GM12878 (cell line): ENCODE results near the gene CTRB1.

ENCODE experiments used
- BHLHE40 ChIP-seq, 2 experiments: fragments of 450-650 bp in 1 of 2; IDR thresholded peaks; 2 replicates each; pipeline ENCODE4 v1.6.1; 2011 to 2017; ENCODE audit warnings: low read depth in 2 of 2, borderline replicate concordance in 1 of 2, improper control_type of control experiment in 1 of 2, low read length in 1 of 2, mild to moderate bottlenecking in 1 of 2
- CREM ChIP-seq: IDR thresholded peaks from 2 replicates; pipeline ENCODE4 v1.6.1; 2014; ENCODE audit warnings: antibody characterized with exemption, low read depth
- CTCF ChIP-seq, 3 experiments: IDR thresholded peaks in 2 of 3; conservative IDR thresholded peaks in 1 of 3; 2 replicates each; pipeline ENCODE4 v1.5.1; 2011; ENCODE audit warnings: low read depth in 3 of 3, low read length in 3 of 3, mild to moderate bottlenecking in 3 of 3, control low read depth in 2 of 3, moderate library complexity in 2 of 3, inconsistent platforms in 1 of 3, mixed read lengths in 1 of 3; ENCODE audit not compliant: control insufficient read depth in 2 of 3, insufficient read depth in 1 of 3; ENCODE audit errors: extremely low read depth in 1 of 3
- IRF3 ChIP-seq: fragments of 450-650 bp; IDR thresholded peaks from 2 replicates; pipeline ENCODE4 v1.6.1; 2014; ENCODE audit warnings: mild to moderate bottlenecking
- MYC ChIP-seq: IDR thresholded peaks from 2 replicates; pipeline ENCODE4 v1.6.1; 2011; ENCODE audit warnings: mild to moderate bottlenecking, low read length, moderate library complexity, inconsistent platforms; ENCODE audit not compliant: insufficient read depth, insufficient replicate concordance, insufficient read length, severe bottlenecking
- NR2C2 ChIP-seq: IDR thresholded peaks from 2 replicates; pipeline ENCODE4 v1.6.1; 2011; ENCODE audit warnings: borderline replicate concordance, low read depth; ENCODE audit not compliant: control insufficient read depth, insufficient read length
- SRF ChIP-seq, 2 experiments: IDR thresholded peaks; 2 replicates each; pipeline ENCODE4 v1.6.1; 2011; ENCODE audit warnings: low read depth in 2 of 2, low read length in 2 of 2, mild to moderate bottlenecking in 1 of 2, moderate library complexity in 1 of 2
- TAF1 ChIP-seq: IDR thresholded peaks from 2 replicates; pipeline ENCODE4 v1.6.1; 2011; ENCODE audit warnings: mild to moderate bottlenecking, low read depth, low read length, borderline replicate concordance
- ZSCAN29 ChIP-seq: fragments of 450-650 bp; IDR thresholded peaks from 2 replicates; pipeline ENCODE4 v1.6.1; 2017; ENCODE audit warnings: mild to moderate bottlenecking, moderate library complexity
- TF ChIP-seq, protein P1 (sequence below): fragments of 150-350 bp; IDR thresholded peaks from 2 replicates; pipeline ENCODE4 v1.6.1; 2014; ENCODE audit warnings: mild to moderate bottlenecking, low read depth, low read length
- TF ChIP-seq, protein P2 (sequence below): IDR thresholded peaks from 2 replicates; pipeline ENCODE4 v1.6.1; 2012; ENCODE audit warnings: low read depth, low read length, improper control_type of control experiment

DNA sequence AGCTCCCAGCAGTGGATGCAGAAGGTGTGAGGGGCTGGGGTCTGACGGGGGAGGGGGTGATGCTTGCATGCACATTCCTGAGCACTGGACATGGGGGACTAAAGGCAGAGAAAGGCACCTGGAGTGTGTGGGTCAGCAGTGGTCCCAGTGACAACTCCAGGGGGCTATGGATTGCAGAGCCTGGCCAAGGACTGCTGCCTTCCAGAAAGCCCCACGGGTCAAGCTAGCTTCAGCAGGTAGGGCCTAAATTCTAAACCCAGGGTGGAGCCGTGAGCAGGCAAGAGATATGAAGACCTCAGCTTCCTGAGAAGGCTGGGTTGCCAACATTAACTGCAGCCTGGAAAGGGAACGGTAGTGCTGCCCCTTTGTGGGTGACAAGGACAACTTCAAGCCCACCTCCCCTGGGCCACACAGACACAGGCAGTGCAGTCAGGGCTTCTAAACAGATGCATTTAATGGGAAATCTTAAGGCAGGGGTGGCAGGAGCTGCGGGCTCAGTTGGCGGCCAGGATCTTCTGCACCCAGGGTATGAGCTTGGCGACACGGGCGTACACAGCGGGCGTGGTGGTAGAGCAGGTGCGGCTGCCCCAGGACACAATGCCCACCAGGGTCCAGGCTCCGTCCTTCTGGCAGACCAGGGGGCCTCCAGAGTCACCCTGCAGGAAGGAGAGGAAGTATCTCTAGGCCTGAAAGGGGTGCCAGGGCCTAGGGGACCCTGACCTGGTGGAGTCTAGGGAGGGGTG, 14.9 kb upstream of the CTRB1 start:
- no peak for TF ChIP-seq CTCF (IDR thresholded peaks at IDR 0.05 in 2 of 3, conservative IDR thresholded peaks at IDR 0.05 in 1 of 3; ENCODE audit: control insufficient read depth in 2 of 3, extremely low read depth in 1 of 3, insufficient read depth in 1 of 3, low read depth in 3 of 3, low read length in 3 of 3)
- TF ChIP-seq TAF1, result no peak
- TF ChIP-seq, protein P1, sequence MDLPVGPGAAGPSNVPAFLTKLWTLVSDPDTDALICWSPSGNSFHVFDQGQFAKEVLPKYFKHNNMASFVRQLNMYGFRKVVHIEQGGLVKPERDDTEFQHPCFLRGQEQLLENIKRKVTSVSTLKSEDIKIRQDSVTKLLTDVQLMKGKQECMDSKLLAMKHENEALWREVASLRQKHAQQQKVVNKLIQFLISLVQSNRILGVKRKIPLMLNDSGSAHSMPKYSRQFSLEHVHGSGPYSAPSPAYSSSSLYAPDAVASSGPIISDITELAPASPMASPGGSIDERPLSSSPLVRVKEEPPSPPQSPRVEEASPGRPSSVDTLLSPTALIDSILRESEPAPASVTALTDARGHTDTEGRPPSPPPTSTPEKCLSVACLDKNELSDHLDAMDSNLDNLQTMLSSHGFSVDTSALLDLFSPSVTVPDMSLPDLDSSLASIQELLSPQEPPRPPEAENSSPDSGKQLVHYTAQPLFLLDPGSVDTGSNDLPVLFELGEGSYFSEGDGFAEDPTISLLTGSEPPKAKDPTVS, result no peak
- TF ChIP-seq ZSCAN29, result no peak
- no peak for TF ChIP-seq CREM
- TF ChIP-seq, protein P2, sequence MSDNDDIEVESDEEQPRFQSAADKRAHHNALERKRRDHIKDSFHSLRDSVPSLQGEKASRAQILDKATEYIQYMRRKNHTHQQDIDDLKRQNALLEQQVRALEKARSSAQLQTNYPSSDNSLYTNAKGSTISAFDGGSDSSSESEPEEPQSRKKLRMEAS, result no peak
- no peak for TF ChIP-seq NR2C2
- no peak for TF ChIP-seq MYC
- TF ChIP-seq SRF (IDR thresholded peaks at IDR 0.05; ENCODE audit: low read depth in 2 of 2, low read length in 2 of 2), result no peak
- TF ChIP-seq BHLHE40 (IDR thresholded peaks at IDR 0.05; ENCODE audit: borderline replicate concordance in 1 of 2, low read depth in 2 of 2, low read length in 1 of 2), result no peak
- TF ChIP-seq IRF3, result no peak
